NCI-H510A (cell line): Measurements from ENCODE around the gene MRPS10.
A peak's percentile ranks its signal among the peaks of the same experiment; 100 is the strongest.
"Not testable (repeated sequence)": the region's sequence is repeated elsewhere in the genome, so short reads cannot be mapped to it uniquely, and the experiment has no call there.

Experiments used
- DNase-seq: peaks from one replicate; lab custom pipeline; 2025; lab: John Stamatoyannopoulos, UW

MRPS10 gene

GRCh38 chr6:42237857-42238256, 20.2 kb upstream of the MRPS10 start:
- DNase-seq: no peak

- no peak for DNase-seq
These were observed 19.2 kb upstream of the MRPS10 start for GRCh38 chr6:42236682-42237473.

GRCh38 chr6:42236030-42236429, 18.4 kb upstream of the MRPS10 start:
- no peak for DNase-seq

- no peak for DNase-seq
These were observed 14.4 kb upstream of the MRPS10 start for GRCh38 chr6:42232035-42232434.

- no peak for DNase-seq
These were observed 13.0 kb upstream of the MRPS10 start for GRCh38 chr6:42230345-42231321.

- DNase-seq: no peak
These were observed 12.0 kb upstream of the MRPS10 start for GRCh38 chr6:42229506-42230119.

GRCh38 chr6:42228305-42228704, 10.6 kb upstream of the MRPS10 start:
- no peak for DNase-seq

GRCh38 chr6:42227173-42227850, 9.7 kb upstream of the MRPS10 start:
- no peak for DNase-seq

- no peak for DNase-seq
These were observed 9.0 kb upstream of the MRPS10 start for GRCh38 chr6:42226645-42227143.

- DNase-seq: no peak
These were observed 8.5 kb upstream of the MRPS10 start for GRCh38 chr6:42226161-42226611.

GRCh38 chr6:42225419-42225818, 7.8 kb upstream of the MRPS10 start:
- DNase-seq: no peak

- DNase-seq: no peak
These were observed 7.3 kb upstream of the MRPS10 start for GRCh38 chr6:42225029-42225339.

- no peak for DNase-seq
These were observed 6.8 kb upstream of the MRPS10 start for GRCh38 chr6:42224222-42225028.

- no peak for DNase-seq
These were observed 4.8 kb upstream of the MRPS10 start for GRCh38 chr6:42222448-42222847.

- no peak for DNase-seq
These were observed 3.9 kb upstream of the MRPS10 start for GRCh38 chr6:42221546-42221945.

GRCh38 chr6:42220807-42221206, 3.1 kb upstream of the MRPS10 start:
- no peak for DNase-seq

GRCh38 chr6:42217157-42217518, 523 bp downstream of the MRPS10 start:
- DNase-seq: no peak

GRCh38 chr6:42216495-42216894, 1.2 kb downstream of the MRPS10 start:
- DNase-seq: not testable (repeated sequence)

- DNase-seq: no peak
These were observed 5.2 kb downstream of the MRPS10 start for GRCh38 chr6:42212442-42212841.

- DNase-seq: no peak
These were observed 5.9 kb downstream of the MRPS10 start for GRCh38 chr6:42211726-42212125.

GRCh38 chr6:42210551-42210950, 7.1 kb downstream of the MRPS10 start:
- DNase-seq: peak; percentile 18
